ENCODE results near the gene PLCB3. TPM values are rescaled to one million over a fixed set of nuclear protein-coding genes. Genes with fewer than 3 reads are reported as not detected.

Gene PLCB3
- total RNA-seq, 1 experiment from 2014 or later = 80.2 TPM

DNA sequence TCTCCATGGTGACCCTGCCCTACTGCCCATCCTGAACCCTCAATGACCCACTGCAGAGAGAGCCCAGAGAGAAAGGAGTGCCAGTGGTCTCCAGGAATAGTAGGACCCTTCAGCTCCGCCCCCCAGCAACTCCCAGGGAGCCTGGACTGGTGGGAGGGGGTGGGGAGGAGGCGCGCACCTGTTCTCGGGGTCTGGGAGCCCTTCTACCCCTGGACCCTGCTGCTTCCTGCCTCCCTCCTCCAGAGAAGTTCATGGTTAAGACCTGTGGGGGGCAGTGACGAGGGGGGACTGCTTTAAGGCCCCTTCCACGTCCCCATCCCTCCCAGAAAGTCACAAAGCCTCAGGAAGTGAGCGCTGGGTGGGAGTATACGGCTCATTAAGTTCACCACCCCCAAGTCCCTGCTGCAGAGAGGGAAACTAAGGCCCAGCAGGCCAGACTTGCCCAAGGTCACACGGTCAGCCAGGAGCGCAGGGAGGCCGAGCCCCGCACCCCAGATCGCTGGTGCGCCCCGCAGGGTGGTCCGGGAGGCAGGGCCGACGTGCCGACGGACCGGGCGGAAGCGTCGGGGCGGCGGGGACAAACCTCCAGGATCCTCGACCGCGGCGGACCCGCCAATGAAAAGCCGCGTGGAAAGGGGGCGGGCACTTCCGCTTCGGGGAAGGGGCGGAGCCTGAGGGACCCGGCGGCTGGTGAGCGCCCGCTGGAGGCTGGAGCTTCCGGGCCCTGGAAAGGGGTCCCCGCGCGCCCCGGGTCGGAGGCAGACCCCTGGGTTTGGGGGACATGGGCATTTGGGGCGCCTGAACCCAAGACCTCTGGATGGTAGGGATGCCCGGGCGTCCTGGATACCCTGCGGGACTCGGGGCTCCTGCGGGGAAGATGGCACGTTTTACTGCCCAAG, 25.5 kb upstream of the PLCB3 start, which contains the start of the genes NUDT22 and TRPT1:
Gene NUDT22 (plus strand): TSS at position 667 of the 899 bp plus-strand sequence. CDS start 379 bp downstream, outside the sequence.
Gene TRPT1 (minus strand): TSS at position 579 of the 899 bp plus-strand sequence. CDS start 326 bp downstream, at position 253.
- TF ChIP-seq CTCF (conservative IDR thresholded peaks at IDR 0.05) = peak; percentile 46
- Histone ChIP-seq H3K4me2 (ENCODE audit: insufficient read depth, insufficient read length, low read length) (peak within 1 kb of the TSS; percentile 50), H2AFZ (ENCODE audit: low read length) (no peak within 1 kb of the TSS)

More for the DNA sequence above, 25.5 kb upstream of the PLCB3 start, which contains the start of the genes NUDT22 and TRPT1:
- Histone ChIP-seq H3K23ac (ENCODE audit: insufficient read length, low read depth, low read length) (no peak within 1 kb of the TSS), H2BK15ac (ENCODE audit: low read depth, low read length) (no peak within 1 kb of the TSS), H4K8ac (replicated peaks; ENCODE audit: insufficient read length, low read depth, low read length) (no peak within 1 kb of the TSS), H3T11ph (ENCODE audit: low read length) (no peak within 1 kb of the TSS), H4K5ac (ENCODE audit: insufficient read length, low read depth, low read length) (no peak within 1 kb of the TSS), H4K20me1 (ENCODE audit: control insufficient read depth, insufficient read depth, insufficient read length) (no peaks in the 10 kb centered on the region), H3K18ac (ENCODE audit: insufficient read length, low read depth, low read length) (no peak within 1 kb of the TSS), H3K79me2 (ENCODE audit: insufficient read depth, low read length) (no peaks in the 10 kb centered on the region), H2BK5ac (ENCODE audit: insufficient read length, low read length) (no peak within 1 kb of the TSS), H2BK120ac (ENCODE audit: low read depth, low read length, poor library complexity, severe bottlenecking) (no peak within 1 kb of the TSS), H3K27me3 (ENCODE audit: insufficient read depth, low read length) (no peaks in the 10 kb centered on the region), H3K14ac (ENCODE audit: insufficient read depth, low read length) (peak within 1 kb of the TSS; percentile 84), H2BK20ac (ENCODE audit: low read depth, low read length, poor library complexity, severe bottlenecking) (no peak within 1 kb of the TSS), H3K9me3 (ENCODE audit: control insufficient read depth, low read depth, low read length) (no peaks in the 10 kb centered on the region), H3K27ac (ENCODE audit: insufficient read length, low read depth, low read length) (no peak within 1 kb of the TSS), H2BK12ac (ENCODE audit: insufficient read length, low read depth, low read length) (no peak within 1 kb of the TSS), H3K23me2 (ENCODE audit: insufficient read length, low read depth, low read length, poor library complexity, severe bottlenecking) (peaks cover 24% of the 10 kb centered on the region), H3K4ac (ENCODE audit: low read depth, low read length) (no peak within 1 kb of the TSS), H3K79me1 (ENCODE audit: insufficient read depth, low read depth, low read length, poor library complexity, severe bottlenecking) (no peaks in the 10 kb centered on the region), H2AK5ac (ENCODE audit: insufficient read length, low read length) (no peak within 1 kb of the TSS), H3K9ac (ENCODE audit: extremely low read depth, insufficient read length, low read length) (peak within 1 kb of the TSS; percentile 59), H3K56ac (ENCODE audit: insufficient read length, low read depth, low read length) (no peak within 1 kb of the TSS), H3K4me1 (ENCODE audit: insufficient read depth, low read length) (0 out of 2 replicates have a peak, but pooled peaks cover 3% of the 10 kb centered on the region), H4K91ac (ENCODE audit: insufficient read length, low read depth, low read length) (no peak within 1 kb of the TSS)
- H3K27me3 Mint-ChIP-seq (ENCODE audit: low read depth) = no peaks in the 10 kb centered on the region; the same call in 1 of the 2 replicates
- peak within 1 kb of the TSS; percentile 80 to 91 for H3K4me3 Mint-ChIP-seq
- H3K27ac Mint-ChIP-seq = peak within 1 kb of the TSS; percentile 59 to 92 (median 63); a peak in 4 of 7 replicates
- peaks cover 0 to 14% (median 14%) of the 10 kb centered on the region in 3 experiments; a peak in 5 of 7 replicates for H3K36me3 Mint-ChIP-seq (ENCODE audit: insufficient read depth in 1 of 3, low read depth in 3 of 3)
- H3K9me3 Mint-ChIP-seq = no peaks in the 10 kb centered on the region
- DNase-seq = peak; percentile 90
- no CpG with 5 or more reads among the region's 54 CpGs for WGBS (ENCODE audit: extremely low coverage, insufficient read length, low lambda C conversion rate)
- H3K4me1 Mint-ChIP-seq = peaks cover 21 to 24% of the 10 kb centered on the region in 2 experiments

Measured in H9 (cell line).